Caki2 (cell line): ENCODE measurements around the gene PRDM11. TPM values are rescaled to one million over a fixed set of nuclear protein-coding genes. Genes with fewer than 3 reads are reported as not detected.

Experiments
- DNase-seq: peaks from one replicate; pipeline ENCODE4 v3.0.0-alpha.2; 2015; ENCODE audit warnings: low read depth
- in situ Hi-C: cut with HindIII; loops from 2 replicates; pipeline ENCODE4 v1.10.0; 2016; ENCODE audit warnings: low sequenced_read_pairs, low pct_unique_long_range_greater_than_20kb, mixed read lengths
- total RNA-seq: library from RNA; depleted of rRNA; stranded (reverse); fragments of >200 nt; shearing (Covaris generic); gene quantifications from 2 replicates; pipeline ENCODE4 v1.2.3, GENCODE V29; 2014; ENCODE audit warnings: low replicate concordance

PRDM11 gene
- total RNA-seq, 1 experiment from 2014 or later: 6.0 TPM

- no peak for DNase-seq
- in situ Hi-C loops: no loop called here
These were observed 19.6 kb downstream of the PRDM11 start for GRCh38 chr11:45165806-45166603.

- in situ Hi-C loops: no loop called here
- no peak for DNase-seq
These were observed 20.1 kb downstream of the PRDM11 start for GRCh38 chr11:45166604-45166897.

GRCh38 chr11:45167283-45167682, 20.8 kb downstream of the PRDM11 start:
- in situ Hi-C loops: no loop called here
- DNase-seq: no peak

GRCh38 chr11:45168366-45169130, 22.1 kb downstream of the PRDM11 start:
- in situ Hi-C loops: no loop called here
- no peak for DNase-seq

GRCh38 chr11:45169310-45170072, 23.1 kb downstream of the PRDM11 start:
- in situ Hi-C loops: no loop called here
- DNase-seq: no peak

GRCh38 chr11:45170484-45170883, 24.0 kb downstream of the PRDM11 start:
- no peak for DNase-seq
- in situ Hi-C loops: no loop called here

GRCh38 chr11:45171550-45171949, 25.1 kb downstream of the PRDM11 start:
- in situ Hi-C loops: no loop called here
- DNase-seq: no peak

- in situ Hi-C loops: no loop called here
- DNase-seq: no peak
These were observed 26.6 kb downstream of the PRDM11 start for GRCh38 chr11:45173064-45173463.

- no peak for DNase-seq
- in situ Hi-C loops: no loop called here
These were observed 27.9 kb downstream of the PRDM11 start for GRCh38 chr11:45174168-45174835.

- in situ Hi-C loops: no loop called here
- DNase-seq: no peak
These were observed 28.5 kb downstream of the PRDM11 start for GRCh38 chr11:45174963-45175362.

GRCh38 chr11:45176996-45177395, 30.6 kb downstream of the PRDM11 start:
- DNase-seq: no peak
- in situ Hi-C loops: no loop called here

GRCh38 chr11:45178223-45178622, 31.8 kb downstream of the PRDM11 start:
- in situ Hi-C loops: no loop called here
- no peak for DNase-seq

GRCh38 chr11:45178890-45179671, 32.6 kb downstream of the PRDM11 start:
- in situ Hi-C loops: no loop called here
- DNase-seq: peak; percentile 54

- DNase-seq: no peak
- in situ Hi-C loops: no loop called here
These were observed 33.3 kb downstream of the PRDM11 start for GRCh38 chr11:45179686-45180178.

GRCh38 chr11:45180179-45180847, 33.9 kb downstream of the PRDM11 start:
- DNase-seq: peak; percentile 73

GRCh38 chr11:45180848-45181192, 34.4 kb downstream of the PRDM11 start:
- DNase-seq: peak; percentile 74
- in situ Hi-C loops: no loop called here

More at GRCh38 chr11:45180179-45180847, 33.9 kb downstream of the PRDM11 start:
- in situ Hi-C loops: no loop called here

GRCh38 chr11:45181193-45181888, 34.9 kb downstream of the PRDM11 start:
- in situ Hi-C loops: no loop called here

More at GRCh38 chr11:45181193-45181888, 34.9 kb downstream of the PRDM11 start:
- DNase-seq: no peak
